ENCODE data around the gene PTCHD4. TPM values are rescaled to one million over a fixed set of nuclear protein-coding genes. Genes with fewer than 3 reads are reported as not detected.
A peak's percentile ranks its signal among the peaks of the same experiment; 100 is the strongest.

The PTCHD4 gene
- total RNA-seq, 1 donor from 2014 or later, result 0.40 TPM

DNA sequence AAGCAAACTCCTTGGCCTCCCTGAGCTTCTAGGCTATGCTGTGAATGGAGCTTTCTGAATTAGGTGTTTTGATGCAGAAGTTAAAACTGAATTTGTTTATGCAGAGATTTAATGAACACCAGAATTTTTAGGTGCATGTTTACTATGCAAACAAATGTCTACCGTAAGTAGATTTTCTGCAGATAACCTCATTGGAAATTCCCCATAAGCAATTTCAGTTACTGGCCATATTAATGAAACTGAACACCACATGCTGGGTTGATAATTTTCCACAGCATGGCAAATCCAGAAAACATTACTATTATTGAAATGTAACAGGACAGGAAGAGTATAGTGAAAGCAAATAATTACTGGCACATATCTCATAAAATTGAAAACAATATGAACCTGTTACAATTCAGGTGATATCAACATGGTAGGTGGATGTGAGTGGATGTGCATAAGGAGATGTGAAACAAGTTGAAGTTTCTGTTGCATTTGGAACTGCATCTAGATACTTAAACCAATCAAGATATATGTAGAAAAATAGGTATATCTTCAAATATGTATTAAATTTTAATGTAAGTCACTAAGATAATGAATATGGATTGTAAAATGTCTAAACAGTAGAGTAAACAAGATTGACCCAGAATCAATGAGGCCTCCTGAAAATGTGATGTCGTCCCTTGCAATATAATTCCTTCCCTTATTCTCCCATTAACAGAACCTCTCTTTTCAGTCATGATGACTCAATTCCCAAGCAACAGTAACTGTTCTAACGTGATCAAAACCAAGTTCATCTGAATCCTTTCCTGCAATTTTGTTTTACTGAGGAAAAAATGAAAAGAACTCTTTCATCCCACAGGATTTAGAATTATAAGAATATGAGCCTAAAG is 11.0 kb downstream of the PTCHD4 start:
- no peak for ATAC-seq

DNA sequence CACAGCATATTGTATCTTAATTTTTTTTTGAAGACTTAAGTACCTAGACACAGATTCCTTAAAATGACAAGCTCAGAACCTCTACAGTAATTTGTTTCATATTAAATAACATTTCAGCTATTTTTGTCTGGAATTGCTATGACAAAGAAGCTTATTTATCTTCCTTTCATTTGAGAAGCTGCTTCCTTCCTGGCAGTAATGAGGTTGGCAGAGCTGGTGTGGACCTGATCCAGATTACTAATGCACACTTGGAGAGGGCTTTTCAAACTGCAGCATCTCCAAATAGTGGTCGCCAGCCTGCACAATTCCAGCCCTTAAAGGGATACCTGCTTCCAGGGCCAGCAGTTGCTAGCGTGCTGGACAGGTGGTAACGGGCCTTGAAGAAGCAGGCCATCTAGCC is 12.1 kb downstream of the PTCHD4 start:
- ATAC-seq, result no peak

DNA sequence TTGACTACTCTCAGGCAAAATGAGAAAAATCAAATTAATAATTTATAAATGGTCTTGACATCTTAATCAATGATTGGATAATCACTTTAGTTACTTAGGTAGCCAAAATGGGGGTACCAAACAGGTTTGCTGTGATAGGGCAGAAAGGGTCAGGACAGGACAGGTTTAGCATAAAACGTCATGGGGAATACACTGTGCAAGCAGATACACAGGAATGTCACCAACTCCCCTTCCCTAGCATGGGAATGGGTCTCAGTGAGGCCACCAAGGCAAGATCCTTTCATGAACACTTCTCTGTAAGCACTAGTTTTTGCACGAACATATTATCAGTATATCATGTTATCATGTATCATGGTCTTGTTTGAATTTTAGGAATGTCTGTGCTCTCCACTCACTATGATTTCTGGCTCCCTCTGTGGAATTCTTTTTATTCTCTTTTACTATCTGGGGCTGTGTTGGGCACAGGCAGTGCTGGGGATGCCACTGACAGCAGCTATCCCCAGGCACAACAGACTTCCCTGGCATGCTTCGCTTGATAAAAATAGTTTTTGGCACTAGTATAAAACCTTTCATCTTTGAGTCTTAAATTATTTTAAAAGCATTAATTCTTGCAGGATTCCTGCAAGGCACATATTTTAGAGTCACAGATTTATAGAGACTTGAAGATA is 18.3 kb downstream of the PTCHD4 start:
- ATAC-seq, result no peak

DNA sequence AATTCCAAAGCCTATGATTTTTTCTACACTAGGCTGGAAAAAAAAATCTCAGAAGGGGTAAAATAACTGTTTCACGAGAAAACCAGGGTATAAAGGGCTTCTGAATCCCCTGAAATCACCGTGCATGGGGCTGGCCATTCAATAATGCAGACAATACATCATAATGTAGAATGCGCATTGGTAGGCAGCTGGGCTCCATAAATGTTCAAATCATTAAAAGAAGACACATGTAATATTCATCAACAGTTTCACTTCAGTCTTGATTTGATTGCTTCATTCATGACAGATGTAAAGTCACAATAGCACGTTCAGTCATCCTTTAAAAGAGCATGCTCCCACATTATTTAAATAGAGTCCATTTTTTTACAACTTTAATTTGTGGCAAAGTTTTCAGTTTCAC is 20.5 kb downstream of the PTCHD4 start:
- ATAC-seq, result no peak

DNA sequence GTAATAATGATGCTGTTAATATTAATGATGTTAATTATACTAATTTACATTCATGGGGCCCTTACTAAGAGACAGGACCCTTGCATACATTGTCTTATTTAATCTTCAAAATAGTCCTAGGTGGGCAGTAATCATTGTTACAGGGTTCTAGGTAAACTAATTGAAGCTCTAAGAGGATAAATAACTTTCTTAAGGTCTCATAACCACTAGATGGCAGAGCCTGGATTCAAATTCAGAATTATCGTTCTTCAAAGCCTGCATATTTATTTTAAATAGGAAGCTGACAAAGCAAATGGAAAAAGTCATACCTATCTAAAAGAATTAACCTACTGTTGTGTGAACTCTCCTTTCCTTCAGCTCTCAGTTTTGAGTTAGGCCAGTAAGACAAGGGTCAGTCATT is 23.5 kb downstream of the PTCHD4 start:
- no peak for ATAC-seq

DNA sequence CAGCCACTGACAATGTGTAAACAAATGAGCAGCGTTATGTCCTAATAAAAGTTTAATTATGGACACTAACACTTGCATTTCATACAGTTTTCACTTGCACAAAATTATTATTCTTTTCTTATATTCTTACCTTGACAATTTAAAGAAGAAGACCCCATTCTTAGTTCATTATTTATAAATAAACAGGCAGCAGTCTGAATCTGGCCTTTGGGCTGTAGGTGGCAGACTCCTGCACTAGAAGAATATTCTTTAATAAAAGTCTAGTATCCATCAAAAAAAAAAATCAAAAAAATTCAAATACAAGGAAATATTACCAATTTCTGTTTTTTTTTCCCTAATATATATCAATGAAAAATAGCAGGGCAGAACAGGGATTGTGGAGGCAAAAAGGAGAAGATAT is 24.8 kb downstream of the PTCHD4 start:
- no peak for ATAC-seq

DNA sequence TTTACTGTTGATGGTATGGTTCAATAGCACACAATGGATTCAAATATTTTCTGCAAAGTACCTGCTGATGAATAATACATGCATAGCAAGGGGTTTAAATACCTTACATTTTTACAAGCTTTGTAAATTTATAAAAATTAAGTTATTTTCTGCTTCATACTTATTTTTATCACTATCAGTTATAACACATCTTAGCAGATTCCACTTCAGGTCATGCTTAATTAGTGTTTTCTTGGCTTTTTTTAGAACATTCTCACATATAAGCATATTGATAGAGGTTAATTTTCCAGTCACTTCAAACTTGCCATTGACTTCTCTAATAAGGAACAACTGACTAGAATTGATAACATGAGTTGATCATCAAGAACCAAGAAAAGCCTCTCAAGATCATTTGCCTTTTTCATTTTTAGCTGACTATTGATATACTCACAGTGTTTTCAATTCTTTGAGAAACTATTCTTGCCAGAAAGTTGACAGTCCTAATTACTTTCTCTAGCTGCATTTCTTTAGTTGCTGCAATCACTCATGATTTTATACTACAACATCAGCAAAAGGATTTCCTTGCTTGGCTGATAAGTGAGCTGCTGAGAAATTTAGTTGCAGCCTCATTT is 25.8 kb downstream of the PTCHD4 start:
- no peak for ATAC-seq

DNA sequence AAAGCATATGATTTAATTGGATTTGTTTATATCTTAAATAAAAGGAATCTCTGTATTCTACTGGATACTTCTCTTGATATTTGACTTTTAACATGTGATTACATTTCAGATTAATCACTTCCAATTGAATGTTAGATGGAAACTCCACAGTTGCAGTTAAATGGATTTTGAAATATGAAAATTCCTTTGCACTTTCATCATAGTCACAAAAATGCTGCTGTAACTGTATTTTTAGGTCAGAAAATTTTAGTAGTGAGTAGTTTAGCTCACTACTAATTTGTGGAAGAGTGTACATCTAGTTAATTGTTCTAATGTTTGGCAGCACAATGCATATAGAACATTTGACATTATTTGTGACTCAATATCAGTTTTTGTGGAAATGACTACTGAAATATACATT is 26.8 kb downstream of the PTCHD4 start:
- no peak for ATAC-seq

DNA sequence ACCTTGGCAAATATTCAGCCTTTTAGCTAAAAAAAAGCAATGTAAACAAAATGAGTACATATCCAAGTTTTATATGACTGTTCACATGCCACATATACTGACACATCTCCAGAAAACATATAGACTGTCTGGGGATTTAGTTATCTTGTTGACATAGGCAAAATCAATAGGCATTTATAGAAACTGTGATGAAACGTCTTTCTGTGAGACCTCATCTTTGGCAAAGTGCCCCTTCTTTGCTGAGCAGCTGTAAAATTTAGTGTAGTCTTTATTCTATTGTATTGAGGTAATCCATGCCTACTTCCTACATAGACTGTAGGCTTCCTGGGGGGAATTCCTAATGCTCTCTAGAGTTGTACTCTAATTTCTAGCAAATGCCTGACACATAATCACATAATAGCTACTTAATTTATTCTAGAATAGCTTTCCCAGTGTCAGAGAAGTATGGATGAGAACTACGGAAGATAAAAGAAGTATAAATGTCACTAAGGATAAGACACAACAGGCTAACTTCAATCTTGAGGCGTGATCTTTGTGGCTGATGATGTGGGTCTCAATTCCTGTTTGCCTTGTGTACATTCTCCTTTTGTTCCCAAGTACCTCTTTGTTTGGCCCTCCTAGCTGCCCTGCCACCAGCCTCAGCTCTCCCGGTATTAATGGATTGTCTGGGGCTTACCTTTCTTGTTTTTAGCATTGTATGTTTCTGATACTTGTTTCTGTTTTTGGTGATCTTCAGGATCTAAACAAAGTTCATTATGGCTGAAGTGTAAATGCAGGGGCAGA is 30.6 kb downstream of the PTCHD4 start:
- no peak for ATAC-seq

DNA sequence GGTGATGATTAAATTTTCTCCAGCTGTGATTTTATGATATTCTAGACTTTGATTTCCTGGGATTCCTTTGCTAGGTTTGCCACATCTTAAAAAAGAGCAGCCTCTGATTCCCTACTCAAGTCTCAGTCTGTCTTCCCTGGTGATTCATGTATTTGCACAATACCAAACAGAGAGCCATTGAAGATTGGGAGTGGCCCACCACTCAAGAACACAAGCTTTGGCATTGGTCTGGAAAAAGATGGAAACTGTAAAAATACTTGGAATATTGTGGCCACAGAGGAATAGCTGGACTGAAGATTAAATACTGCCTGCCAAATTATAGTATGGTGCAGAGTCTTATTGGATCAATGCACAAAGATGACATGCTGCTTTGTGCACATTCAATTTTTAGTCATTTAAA is 32.9 kb downstream of the PTCHD4 start:
- no peak for ATAC-seq

DNA sequence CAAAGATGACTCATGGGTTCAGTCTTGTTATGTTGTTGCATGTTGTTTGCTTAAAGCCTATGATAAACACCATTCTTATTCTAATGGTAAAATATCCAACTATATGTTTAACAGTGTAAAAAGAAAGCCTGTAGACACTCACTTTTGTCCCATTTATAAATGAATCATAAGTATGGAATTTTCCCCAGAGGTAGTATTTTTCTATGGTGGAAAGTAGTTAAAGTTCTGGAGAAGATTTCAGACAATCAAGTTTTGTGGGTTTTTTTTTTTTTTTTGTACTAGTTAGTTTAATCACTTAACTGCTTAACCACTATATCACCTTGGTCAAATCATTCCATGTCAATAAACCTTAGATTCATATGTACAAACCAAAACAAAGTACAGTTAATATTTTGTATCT is 35.8 kb downstream of the PTCHD4 start:
- no peak for ATAC-seq

DNA sequence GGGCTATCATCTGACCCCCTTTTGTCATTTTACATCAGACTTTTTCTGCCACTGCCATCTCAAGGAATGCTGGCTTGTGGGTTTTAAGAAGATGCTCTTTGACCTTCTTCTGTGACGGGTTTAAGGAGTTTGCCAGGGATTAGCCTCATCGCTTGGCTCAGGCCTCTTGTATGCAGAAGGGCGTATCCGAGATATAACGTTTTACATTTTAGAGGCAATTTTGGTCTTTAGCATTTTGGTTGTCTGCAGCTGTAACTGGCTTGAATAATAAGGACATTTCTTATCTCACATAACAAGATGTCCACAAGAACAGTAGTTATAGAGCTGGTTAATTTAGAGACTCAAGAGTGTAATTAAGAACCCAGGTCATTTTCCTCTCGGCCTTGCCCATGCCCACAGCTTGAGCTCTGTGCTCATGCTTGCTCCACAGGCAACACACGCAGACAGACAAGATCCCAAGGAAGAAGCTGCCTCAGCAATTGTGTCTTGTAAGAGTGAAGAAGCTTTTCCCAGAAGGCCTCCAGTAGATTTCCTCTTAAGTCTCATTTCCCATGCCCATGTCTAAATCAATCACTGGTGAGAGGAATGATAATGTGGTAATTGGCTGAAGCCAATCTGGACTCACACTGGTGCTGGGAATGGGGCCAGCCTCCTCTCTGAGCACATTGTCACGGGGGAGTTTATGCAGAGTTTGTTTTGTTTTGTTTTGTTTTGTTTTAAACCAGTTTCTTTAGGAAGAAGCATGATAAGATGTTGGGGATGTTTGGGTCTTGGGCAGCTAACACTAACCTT is 36.8 kb downstream of the PTCHD4 start:
- ATAC-seq, result no peak

DNA sequence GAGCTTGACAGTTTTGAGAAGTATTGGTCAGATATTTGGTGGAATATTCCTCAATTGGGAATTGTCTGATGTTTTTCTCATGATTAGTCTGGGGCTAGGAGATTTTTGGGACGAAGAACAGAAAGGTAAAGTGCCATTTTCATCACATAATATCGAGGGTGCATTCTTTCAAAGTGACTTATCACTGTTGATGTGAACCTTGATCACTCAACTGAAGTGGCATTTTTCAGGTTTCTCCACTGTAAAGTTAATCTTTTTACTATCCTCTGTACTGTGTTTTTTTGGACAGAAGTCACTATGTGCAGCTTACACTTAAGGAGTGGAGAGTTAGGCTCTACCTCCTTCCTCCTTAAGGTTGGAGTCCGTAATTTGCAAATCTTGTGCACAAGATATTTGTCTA is 39.2 kb downstream of the PTCHD4 start:
- no peak for ATAC-seq

DNA sequence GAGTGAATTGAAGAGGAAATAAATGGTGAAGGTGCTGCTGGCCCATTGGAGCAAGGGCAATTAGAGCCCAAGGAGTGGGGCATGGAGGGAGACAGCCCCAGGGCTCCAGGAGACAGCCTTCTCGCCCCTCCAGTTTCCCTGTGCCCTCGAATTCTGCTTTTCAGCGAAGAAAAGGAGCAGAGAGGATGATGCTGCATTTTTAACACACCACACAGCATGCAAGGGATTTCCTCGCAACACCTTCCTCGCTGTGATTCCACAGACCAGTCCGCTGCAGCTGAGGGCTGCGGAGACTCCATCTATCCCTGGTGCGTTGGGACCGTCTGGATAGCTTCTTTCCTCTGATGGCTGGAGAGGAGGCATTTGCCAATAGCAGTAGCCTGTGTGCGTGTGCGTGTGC is 41.7 kb downstream of the PTCHD4 start:
- ATAC-seq, result no peak

DNA sequence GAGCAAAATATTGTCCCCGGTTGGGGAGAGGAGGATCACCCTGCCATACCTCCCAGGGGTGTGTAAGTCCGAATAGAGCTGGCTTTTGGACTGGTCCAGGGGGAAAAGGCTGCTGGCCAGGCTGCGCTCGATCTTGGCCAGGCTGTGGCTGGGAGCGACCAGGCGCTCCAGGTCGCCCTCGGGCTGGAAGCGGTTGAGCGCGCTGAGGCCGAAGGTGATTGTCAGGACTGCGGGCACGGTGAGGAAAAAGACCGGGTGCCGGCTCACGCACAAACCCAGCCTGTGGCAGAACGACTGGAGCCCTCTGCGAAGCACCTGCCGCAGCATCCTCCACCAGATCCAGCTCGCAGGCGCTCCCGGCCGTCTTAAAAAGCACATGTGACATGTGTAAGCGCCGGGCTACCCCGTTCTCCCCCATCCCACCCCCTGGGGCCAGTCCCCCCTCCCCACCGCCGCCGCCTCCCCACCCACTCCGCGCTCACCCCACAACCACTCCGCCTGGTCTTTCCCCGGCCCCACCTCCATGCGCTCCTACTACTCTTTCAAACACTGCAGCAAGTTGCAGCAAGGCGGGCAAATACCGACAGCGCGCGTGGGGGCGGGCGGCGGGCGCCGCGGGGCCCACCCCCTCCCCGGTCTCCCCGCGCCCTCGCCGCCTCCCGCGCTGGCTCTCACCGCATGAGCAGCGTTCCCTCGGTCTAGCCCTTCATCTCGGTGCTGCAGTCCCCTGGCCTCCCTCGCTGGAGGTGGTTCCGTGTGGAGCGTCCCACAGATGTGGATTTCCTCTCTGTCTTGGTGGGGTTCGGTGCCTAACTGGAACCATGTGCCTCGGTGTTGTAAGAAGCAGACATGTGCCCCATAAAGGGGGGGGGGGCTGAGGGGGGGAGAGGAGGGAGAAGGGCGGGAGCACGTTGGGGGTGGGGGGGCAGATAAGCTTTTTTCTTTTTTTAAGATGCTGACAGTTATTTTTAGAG is 42.4 kb downstream of the PTCHD4 start:
- ATAC-seq, result peak; percentile 59

DNA sequence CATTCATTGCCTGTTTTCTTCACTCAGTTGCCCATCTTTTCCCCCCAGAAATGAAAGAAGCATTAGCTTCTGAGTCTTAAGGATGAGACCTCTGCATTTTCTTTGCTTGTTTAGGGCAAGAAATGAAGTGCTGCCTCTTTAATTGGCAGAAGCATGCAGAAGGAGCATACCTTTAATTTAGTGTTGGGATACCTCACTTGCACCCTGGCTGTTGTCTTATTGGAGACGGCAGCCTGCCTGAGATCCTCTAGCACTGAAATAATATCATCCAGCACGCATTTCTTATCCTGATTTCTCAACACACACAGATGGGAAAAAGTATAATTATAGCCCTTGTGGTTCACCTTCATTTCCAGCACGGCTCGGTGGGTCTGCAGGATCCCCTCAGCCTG is 43.1 kb downstream of the PTCHD4 start:
- ATAC-seq, result no peak

DNA sequence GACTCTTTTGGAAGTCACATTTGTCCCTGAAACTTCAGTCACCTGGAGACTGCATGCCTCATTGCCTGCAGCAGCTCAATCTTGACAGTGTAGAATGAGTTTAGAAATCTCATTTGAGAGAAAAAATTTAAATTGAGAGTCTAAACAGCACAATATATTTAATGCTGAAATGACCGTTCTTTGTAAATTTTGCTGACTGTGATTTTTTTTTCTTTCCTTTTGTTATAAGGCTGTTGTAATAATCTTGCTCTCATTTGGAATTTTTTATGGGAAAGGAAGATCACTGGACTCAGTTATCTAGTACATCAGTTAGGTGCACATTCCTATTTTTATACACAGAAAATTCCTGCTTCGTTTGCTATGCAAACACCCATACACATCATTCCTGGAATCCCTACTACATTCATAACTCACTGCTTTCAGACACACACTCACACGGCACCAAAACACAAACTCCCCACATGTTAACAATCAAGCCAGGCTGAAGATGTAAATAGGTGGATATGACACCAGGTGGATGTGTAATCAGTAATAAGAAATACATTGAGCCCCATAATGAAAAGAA is 43.8 kb downstream of the PTCHD4 start:
- ATAC-seq, result no peak

DNA sequence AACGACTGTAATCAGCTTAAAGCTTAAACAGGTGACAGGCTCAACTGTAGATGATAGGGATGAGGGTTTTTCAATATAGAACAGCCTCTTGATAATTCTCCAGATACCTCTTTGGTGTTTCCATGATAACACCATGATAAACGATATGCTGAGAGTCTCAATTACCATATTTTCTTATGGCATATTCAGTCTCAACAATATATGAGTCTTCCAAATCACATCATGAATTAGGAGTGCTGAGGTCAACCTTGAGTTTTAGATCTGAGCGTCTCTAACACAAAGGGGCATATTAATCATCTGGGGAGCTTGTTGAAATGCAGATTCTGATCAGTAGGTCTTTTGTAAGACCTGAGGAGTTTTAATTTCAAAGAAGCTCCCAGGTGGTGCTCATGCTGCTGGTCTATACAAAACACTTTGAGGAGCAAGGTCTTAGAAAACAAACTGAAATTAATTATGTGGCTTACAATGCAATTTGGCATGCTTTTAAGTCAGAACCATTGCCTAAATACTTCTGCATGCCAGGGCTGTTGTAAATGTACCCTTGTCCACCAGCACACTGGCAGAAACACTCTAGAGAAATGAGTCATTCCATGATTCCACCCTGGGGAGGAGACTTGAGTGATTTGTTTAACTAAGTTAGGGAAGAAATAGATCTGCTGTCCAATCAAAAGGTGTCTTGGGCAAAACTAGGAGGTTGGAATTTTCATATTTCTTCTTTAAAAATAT is 49.6 kb downstream of the PTCHD4 start:
- no peak for ATAC-seq

All from esophagus mucosa (tissue), 1 donor.